ACC112 (cell line): Measurements from ENCODE around the gene LATS2.
A peak's percentile ranks its signal among the peaks of the same experiment; 100 is the strongest.

Experiments
- H2AFZ ChIP-seq: fragments of 200-600 bp; sonication (generic); one replicate; pipeline ENCODE4 v1.6.0; 2017; ENCODE audit warnings: antibody characterized with exemption, low read length; ENCODE audit not compliant: unreplicated experiment
- H3K27ac ChIP-seq: fragments of 200-600 bp; sonication (generic); 2 replicates; pipeline ENCODE4 v1.5.1; 2014; ENCODE audit warnings: low read depth, mild to moderate bottlenecking, antibody characterized with exemption, low read length, moderate library complexity
- H3K27me3 ChIP-seq: fragments of 200-600 bp; sonication (generic); 2 replicates; pipeline ENCODE4 v1.6.1; 2014; ENCODE audit warnings: mild to moderate bottlenecking, antibody characterized with exemption, low read length, moderate library complexity, mixed read lengths; ENCODE audit not compliant: insufficient read depth
- H3K36me3 ChIP-seq: fragments of 200-600 bp; sonication (generic); 2 replicates; pipeline ENCODE4 v1.6.1; 2016; ENCODE audit warnings: mild to moderate bottlenecking, antibody characterized with exemption, low read length, moderate library complexity, mixed read lengths; ENCODE audit not compliant: insufficient read depth
- H3K4me1 ChIP-seq: fragments of 200-600 bp; sonication (generic); one replicate; pipeline ENCODE4 v1.6.1; 2016; ENCODE audit warnings: low read length, mixed read lengths; ENCODE audit not compliant: insufficient read depth, unreplicated experiment, control insufficient read depth
- H3K4me3 ChIP-seq: fragments of 200-600 bp; sonication (generic); 2 replicates; pipeline ENCODE4 v1.5.1; 2014; ENCODE audit warnings: mild to moderate bottlenecking, low read depth, low read length
- H3K79me2 ChIP-seq: fragments of 200-600 bp; sonication (generic); one replicate; pipeline ENCODE4 v1.6.0; 2016; ENCODE audit warnings: low read length; ENCODE audit not compliant: control insufficient read depth, unreplicated experiment, insufficient read depth

Gene LATS2

GRCh38 chr13:21061029-21061763, at the start of gene LATS2:
Gene LATS2 (minus strand): TSS chr13:21061586. CDS start chr13:21046026, 15,560 bp downstream.
- Histone ChIP-seq H3K4me1 (peaks cover 23% of the 10 kb centered on the region), H3K27me3 (no peaks in the 10 kb centered on the region), H2AFZ (no peak within 1 kb of the TSS), H3K4me3 (peak within 1 kb of the TSS; percentile 99), H3K27ac (peak within 1 kb of the TSS; percentile 98), H3K79me2 (peaks cover 50% of the 10 kb centered on the region), H3K36me3 (no peaks in the 10 kb centered on the region)

DNA sequence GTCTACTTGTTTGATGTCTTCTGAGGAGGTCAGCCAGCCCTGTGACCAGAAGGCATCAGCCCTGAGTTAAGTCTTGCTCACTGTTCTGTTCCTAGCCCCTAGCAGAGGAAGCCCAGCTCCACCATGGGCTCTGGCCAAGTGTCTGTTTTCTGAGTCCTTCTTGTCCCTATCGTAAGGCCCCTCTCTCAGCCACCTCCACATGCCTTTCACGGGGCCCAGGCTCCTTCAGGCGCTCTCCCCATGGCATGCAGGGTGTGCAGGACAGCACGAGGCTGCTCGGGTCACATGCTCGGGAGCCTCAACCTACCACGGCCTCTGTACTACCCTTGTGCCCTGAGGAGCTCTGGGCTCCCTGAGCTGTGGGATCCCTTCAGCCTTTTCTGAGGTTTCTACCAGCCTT, 47.8 kb upstream of the LATS2 start:
- H3K27me3 ChIP-seq, result no peaks in the 10 kb centered on the region
- peaks cover 10% of the 10 kb centered on the region for H3K4me1 ChIP-seq
- H3K27ac ChIP-seq, result no peak overlapping the region
- H3K36me3 ChIP-seq, result no peaks in the 10 kb centered on the region
- H2AFZ ChIP-seq, result no peak overlapping the region
- H3K4me3 ChIP-seq, result no peak overlapping the region
- H3K79me2 ChIP-seq, result no peaks in the 10 kb centered on the region

DNA sequence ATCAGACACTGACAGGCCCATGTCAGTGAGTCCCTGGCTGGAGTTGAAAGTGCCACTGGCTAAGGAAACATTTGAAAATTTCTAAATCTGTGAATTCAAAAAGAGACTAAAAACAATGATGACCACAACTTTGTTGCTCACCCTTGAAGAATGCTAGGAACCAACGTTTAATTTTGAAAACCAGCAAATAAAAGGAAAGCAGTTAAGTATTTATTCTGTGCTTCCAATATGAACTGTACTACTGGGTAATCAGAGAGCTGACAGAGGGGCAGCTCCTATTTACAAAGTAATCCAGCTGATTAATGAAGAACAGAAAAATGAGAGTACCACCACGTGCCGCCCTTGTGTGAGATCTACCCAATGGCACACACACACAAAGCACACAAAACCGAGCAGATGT, 44.7 kb upstream of the LATS2 start:
- Histone ChIP-seq H2AFZ (peak overlapping the region; percentile 80), H3K27me3 (no peaks in the 10 kb centered on the region), H3K36me3 (no peaks in the 10 kb centered on the region), H3K79me2 (no peaks in the 10 kb centered on the region), H3K27ac (peak overlapping the region; percentile 62), H3K4me3 (peak overlapping the region; percentile 20; the same call in 1 of the 2 replicates), H3K4me1 (peaks cover 10% of the 10 kb centered on the region)

GRCh38 chr13:21104199-21105019, 43.0 kb upstream of the LATS2 start:
- peaks cover 10% of the 10 kb centered on the region for H3K4me1 ChIP-seq

DNA sequence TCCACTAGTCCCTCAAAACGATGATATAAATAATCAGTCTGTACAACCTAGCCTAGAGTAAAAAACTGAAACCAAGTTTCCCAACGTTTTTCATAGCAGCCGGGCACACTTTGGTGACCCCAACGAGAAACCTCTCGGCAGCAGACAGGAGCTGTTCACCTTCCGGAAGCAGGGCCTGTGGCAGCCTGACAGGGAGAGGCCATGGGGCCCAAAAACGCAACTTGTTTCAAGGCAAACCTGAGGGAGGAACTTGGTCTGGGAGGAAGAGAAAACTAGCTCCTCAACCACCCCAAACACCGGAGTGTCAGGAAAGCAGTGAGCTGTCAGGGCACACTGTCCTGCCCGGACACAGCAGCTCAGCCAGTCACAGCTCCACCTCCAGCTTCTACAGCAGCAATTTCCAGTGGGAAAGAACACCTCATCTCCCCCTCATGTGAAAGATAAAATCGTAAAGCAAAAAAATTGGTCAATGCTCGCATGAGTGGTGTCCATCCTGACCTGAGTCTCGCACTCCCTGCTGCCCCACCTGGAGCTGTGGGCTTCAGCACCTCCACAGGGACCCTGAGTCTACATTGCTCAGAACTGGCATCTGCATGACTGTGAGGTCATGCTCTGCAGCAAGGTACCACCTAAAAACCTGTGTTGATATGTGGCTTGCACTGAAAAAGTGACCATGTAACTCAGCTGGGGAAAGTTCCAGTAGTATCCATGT, 40.6 kb upstream of the LATS2 start:
- Histone ChIP-seq H3K27me3 (no peaks in the 10 kb centered on the region), H2AFZ (no peak overlapping the region), H3K27ac (no peak overlapping the region), H3K79me2 (no peaks in the 10 kb centered on the region), H3K4me1 (peaks cover 10% of the 10 kb centered on the region), H3K4me3 (no peak overlapping the region), H3K36me3 (no peaks in the 10 kb centered on the region)

More at GRCh38 chr13:21104199-21105019, 43.0 kb upstream of the LATS2 start:
- no peak overlapping the region for H3K27ac ChIP-seq
- H3K27me3 ChIP-seq, result no peaks in the 10 kb centered on the region
- no peak overlapping the region for H2AFZ ChIP-seq
- H3K4me3 ChIP-seq, result no peak overlapping the region
- H3K36me3 ChIP-seq, result no peaks in the 10 kb centered on the region
- no peaks in the 10 kb centered on the region for H3K79me2 ChIP-seq

- Histone ChIP-seq H3K4me1 (peaks cover 7% of the 10 kb centered on the region), H3K79me2 (no peaks in the 10 kb centered on the region), H3K36me3 (no peaks in the 10 kb centered on the region), H3K27ac (no peak overlapping the region), H2AFZ (no peak overlapping the region), H3K4me3 (no peak overlapping the region), H3K27me3 (no peaks in the 10 kb centered on the region)
These were observed 39.8 kb upstream of the LATS2 start for GRCh38 chr13:21100994-21101757.

DNA sequence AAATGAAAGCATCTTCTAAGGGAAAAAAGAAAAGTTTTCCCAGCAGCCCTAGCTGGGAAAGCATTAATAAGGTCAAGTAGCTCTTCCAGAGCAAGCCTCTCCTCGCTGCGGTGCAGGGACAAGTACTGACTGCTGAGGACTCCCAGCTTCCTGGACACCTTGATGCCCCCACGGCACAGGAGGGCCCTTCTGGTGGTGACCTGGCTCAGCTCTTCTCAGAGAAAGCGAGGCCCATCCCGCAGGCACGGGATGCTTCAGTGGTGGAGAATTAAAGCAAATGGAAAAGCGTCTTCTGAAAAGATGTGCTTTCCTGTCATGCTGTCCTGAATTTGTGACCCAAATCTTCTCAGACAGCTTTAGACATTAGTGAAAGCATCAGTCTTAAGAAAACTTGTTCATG, 38.8 kb upstream of the LATS2 start:
- Histone ChIP-seq H3K4me3 (no peak overlapping the region), H3K27ac (no peak overlapping the region), H2AFZ (no peak overlapping the region)

GRCh38 chr13:21095311-21095710, 33.9 kb upstream of the LATS2 start:
- no peaks in the 10 kb centered on the region for H3K36me3 ChIP-seq
- H3K4me3 ChIP-seq, result no peak overlapping the region
- H3K27me3 ChIP-seq, result no peaks in the 10 kb centered on the region
- no peak overlapping the region for H3K27ac ChIP-seq
- no peaks in the 10 kb centered on the region for H3K79me2 ChIP-seq
- H3K4me1 ChIP-seq, result no peaks in the 10 kb centered on the region
- no peak overlapping the region for H2AFZ ChIP-seq

More for the DNA sequence above, 38.8 kb upstream of the LATS2 start:
- Histone ChIP-seq H3K36me3 (no peaks in the 10 kb centered on the region), H3K79me2 (no peaks in the 10 kb centered on the region), H3K4me1 (no peaks in the 10 kb centered on the region), H3K27me3 (no peaks in the 10 kb centered on the region)

GRCh38 chr13:21089830-21090229, 28.4 kb upstream of the LATS2 start:
- Histone ChIP-seq H3K36me3 (no peaks in the 10 kb centered on the region), H3K27ac (no peak overlapping the region), H3K27me3 (no peaks in the 10 kb centered on the region), H3K4me1 (no peaks in the 10 kb centered on the region), H2AFZ (no peak overlapping the region), H3K4me3 (no peak overlapping the region), H3K79me2 (no peaks in the 10 kb centered on the region)

DNA sequence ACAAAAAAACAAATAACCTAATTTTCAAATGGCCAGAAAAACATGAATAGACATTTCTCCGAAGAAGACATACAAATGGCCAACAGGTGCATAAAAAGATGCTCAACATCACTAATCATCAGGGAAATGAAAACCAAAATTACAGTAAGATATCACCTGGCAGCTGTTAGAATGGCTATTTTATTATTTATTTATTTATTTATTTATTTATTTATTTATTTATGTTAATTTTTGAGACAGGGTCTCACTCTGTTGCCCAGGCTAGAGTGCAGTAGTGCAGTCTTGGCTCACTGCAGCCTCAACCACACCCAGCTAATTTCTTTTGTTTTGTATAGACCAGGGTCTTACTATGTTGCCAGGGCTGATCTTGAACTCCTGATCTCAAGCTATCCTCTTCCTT, 27.1 kb upstream of the LATS2 start:
- Histone ChIP-seq H3K4me3 (no peak overlapping the region), H3K27me3 (no peaks in the 10 kb centered on the region), H2AFZ (no peak overlapping the region)

More for the DNA sequence above, 27.1 kb upstream of the LATS2 start:
- H3K36me3 ChIP-seq, result no peaks in the 10 kb centered on the region
- no peak overlapping the region for H3K27ac ChIP-seq
- H3K4me1 ChIP-seq, result no peaks in the 10 kb centered on the region
- H3K79me2 ChIP-seq, result no peaks in the 10 kb centered on the region
